CD4-positive, alpha-beta T cell treated with Interleukin-10 for 1 hour (primary cell): ENCODE results near the gene DISC1.
"Not testable (repeated sequence)": the region's sequence is repeated elsewhere in the genome, so short reads cannot be mapped to it uniquely, and the experiment has no call there.

Experiments
- DNase-seq: peaks from one replicate; pipeline ENCODE4 v3.0.0-alpha.2; 2020

Gene DISC1

GRCh38 chr1:231735941-231736340, 109.4 kb downstream of the DISC1 start:
- no peak for DNase-seq

- DNase-seq, result no peak
Measured at GRCh38 chr1:231736464-231736863, 109.9 kb downstream of the DISC1 start.

- DNase-seq, result no peak
Measured at GRCh38 chr1:231738554-231738953, 112.0 kb downstream of the DISC1 start.

- no peak for DNase-seq
Measured at GRCh38 chr1:231743966-231744365, 117.4 kb downstream of the DISC1 start.

GRCh38 chr1:231748760-231749415, 122.3 kb downstream of the DISC1 start:
- DNase-seq, result no peak

- no peak for DNase-seq
Measured at GRCh38 chr1:231750296-231750695, 123.7 kb downstream of the DISC1 start.

- DNase-seq, result no peak
Measured at GRCh38 chr1:231750818-231751362, 124.3 kb downstream of the DISC1 start.

- DNase-seq, result no peak
Measured at GRCh38 chr1:231751415-231751814, 124.8 kb downstream of the DISC1 start.

GRCh38 chr1:231753313-231753712, 126.7 kb downstream of the DISC1 start:
- DNase-seq, result no peak

- no peak for DNase-seq
Measured at GRCh38 chr1:231757101-231757404, 130.5 kb downstream of the DISC1 start.

GRCh38 chr1:231757759-231758158, 131.2 kb downstream of the DISC1 start:
- no peak for DNase-seq

GRCh38 chr1:231761252-231761651, 134.7 kb downstream of the DISC1 start:
- no peak for DNase-seq

- no peak for DNase-seq
Measured at GRCh38 chr1:231761747-231762541, 135.4 kb downstream of the DISC1 start.

- DNase-seq, result no peak
Measured at GRCh38 chr1:231763456-231763855, 136.9 kb downstream of the DISC1 start.

GRCh38 chr1:231765825-231766224, 139.2 kb downstream of the DISC1 start:
- DNase-seq, result not testable (repeated sequence)

- no peak for DNase-seq
Measured at GRCh38 chr1:231767471-231767870, 140.9 kb downstream of the DISC1 start.

- DNase-seq, result no peak
Measured at GRCh38 chr1:231768416-231768815, 141.8 kb downstream of the DISC1 start.

GRCh38 chr1:231770506-231771175, 144.1 kb downstream of the DISC1 start:
- DNase-seq, result no peak

GRCh38 chr1:231774719-231775335, 148.2 kb downstream of the DISC1 start:
- no peak for DNase-seq

GRCh38 chr1:231776010-231776756, 149.6 kb downstream of the DISC1 start:
- no peak for DNase-seq

GRCh38 chr1:231776757-231777062, 150.1 kb downstream of the DISC1 start:
- DNase-seq, result no peak

GRCh38 chr1:231778009-231778719, 151.6 kb downstream of the DISC1 start:
- no peak for DNase-seq
